ENCODE data around the gene IBTK.
"Not testable (repeated sequence)": the region's sequence is repeated elsewhere in the genome, so short reads cannot be mapped to it uniquely, and the experiment has no call there.

The IBTK gene

GRCh38 chr6:82246802-82247504 lies 591 bp downstream of the IBTK start:
- no peak for DNase-seq

- no peak for DNase-seq
These were observed 1.2 kb downstream of the IBTK start for GRCh38 chr6:82246370-82246769.

- no peak for DNase-seq
These were observed 2.2 kb downstream of the IBTK start for GRCh38 chr6:82245376-82245775.

GRCh38 chr6:82243884-82244283 lies 3.7 kb downstream of the IBTK start:
- DNase-seq, result no peak

DNA sequence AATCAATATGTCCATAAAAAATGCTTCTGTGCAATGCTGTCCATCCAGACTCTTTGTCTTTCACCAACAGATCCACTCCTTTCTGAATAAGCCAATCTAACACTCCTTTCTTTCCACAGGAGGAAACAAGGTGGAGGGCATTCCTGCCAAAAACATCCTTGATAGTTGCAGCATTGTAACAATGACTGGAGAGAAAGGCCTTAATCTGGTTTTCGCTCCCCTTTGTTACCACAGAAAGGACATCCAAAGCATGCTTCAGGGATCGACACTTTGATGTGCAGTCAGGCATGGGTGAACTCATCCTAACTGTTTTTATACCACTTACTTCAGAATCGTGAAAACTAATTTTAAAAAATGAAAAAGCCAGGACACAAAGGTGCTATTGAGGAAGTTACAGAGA lies 7.4 kb downstream of the IBTK start:
- no peak for DNase-seq

DNA sequence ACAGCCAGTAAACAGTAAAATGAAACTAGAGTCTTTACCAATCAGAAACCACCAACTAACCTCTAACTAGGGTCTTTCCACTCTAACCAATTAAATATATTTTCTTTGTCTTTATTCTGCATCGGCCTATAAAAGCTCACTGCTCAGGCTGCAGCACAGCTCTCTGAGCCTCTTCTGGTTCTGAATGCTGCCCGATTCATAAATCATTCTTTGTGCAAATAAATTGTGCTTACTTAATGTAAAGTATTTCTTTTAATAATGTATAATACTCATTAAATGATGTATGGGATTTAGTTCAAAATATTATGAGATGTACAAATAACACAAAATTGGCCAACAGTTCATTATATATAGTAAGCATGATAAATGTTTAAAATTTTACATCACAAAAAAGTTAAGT lies 7.9 kb downstream of the IBTK start:
- DNase-seq, result no peak

GRCh38 chr6:82237013-82237412 lies 10.5 kb downstream of the IBTK start:
- DNase-seq, result no peak

GRCh38 chr6:82227770-82228169 lies 19.8 kb downstream of the IBTK start:
- DNase-seq, result no peak

- no peak for DNase-seq
These were observed 27.4 kb downstream of the IBTK start for GRCh38 chr6:82220167-82220566.

DNA sequence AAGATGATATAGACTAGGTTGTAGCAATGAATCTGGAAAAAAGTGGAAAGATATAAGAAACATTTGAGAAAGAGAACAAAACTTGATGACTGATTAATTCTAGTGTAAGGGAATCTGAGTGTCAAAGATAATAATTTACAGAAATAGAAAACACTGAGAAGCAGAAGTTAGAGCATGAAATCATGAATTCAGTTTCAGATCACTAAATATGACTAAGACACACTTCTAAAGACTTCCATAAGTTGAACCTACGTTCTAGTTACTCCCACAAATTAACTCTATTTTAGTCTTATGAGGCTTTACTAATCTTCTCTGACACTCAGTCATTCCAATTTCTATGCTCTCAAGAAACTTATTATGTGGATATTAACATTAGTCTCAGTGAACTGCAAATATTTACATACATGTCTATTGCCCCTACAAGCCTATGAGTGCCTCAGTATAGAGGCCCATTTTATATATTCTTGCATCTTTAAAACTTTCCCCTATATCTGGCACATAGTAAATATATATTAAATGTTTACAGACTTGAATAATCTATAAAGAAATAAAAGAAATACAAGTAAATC lies 30.4 kb downstream of the IBTK start:
- DNase-seq, result no peak

DNA sequence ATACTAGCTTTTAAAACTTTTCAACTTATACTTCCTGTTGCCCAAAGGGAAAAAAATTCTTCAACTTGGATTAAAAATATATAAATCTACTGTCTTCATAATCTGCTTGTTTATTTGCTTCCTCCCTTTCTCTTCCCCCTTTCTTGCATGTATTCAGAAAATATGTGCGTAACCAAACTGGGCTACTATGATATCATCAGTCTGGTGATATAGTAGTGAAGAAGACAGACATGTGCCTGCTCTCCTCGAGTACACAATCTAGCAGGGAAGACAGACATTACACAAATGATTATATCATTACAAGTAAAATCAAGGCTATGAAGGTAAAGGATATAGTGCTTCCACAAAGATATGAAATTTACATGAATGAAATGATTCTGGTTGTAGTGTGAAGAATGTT lies 31.0 kb downstream of the IBTK start:
- DNase-seq, result no peak

GRCh38 chr6:82211326-82211725 lies 36.2 kb downstream of the IBTK start:
- no peak for DNase-seq

- no peak for DNase-seq
These were observed 38.6 kb downstream of the IBTK start for GRCh38 chr6:82208913-82209312.

GRCh38 chr6:82205930-82206392 lies 41.6 kb downstream of the IBTK start:
- DNase-seq, result no peak

DNA sequence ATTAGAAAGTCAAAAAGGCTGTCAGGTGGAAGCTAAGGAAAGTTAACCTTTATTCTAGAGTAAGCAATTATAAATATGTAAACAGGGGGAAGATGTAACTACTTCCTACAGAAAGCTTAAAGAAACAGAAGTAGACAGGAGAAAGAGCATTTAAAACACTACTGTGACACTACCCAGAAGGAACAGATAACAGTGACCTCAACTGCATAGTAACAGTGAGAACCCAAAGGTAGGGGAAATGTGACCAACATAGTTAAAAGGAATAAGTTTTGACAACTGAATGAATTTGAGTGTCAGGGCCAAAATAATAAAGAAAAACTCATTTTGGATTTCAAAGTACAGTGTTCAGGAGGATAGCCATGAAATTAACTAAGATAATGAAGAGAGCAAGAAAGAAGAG lies 43.5 kb downstream of the IBTK start:
- DNase-seq, result no peak

DNA sequence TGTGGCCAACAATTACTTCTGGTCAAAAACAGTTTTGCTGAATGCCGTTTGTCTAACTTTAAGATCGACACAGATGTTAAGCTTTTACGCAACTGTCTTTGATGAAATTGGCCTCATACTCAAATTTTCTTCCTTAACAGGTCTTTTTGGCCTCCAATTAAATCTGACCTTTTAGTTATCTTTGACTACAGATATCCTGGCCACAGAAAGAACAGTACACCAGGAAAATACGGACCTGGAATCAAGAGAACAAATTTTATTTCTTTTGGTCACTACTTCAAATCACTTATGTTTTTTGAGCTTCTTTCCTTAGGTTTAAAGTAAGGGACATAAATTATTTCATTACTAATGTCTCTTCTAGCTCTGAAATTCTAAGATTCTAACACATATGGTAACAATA lies 49.8 kb downstream of the IBTK start:
- no peak for DNase-seq

DNA sequence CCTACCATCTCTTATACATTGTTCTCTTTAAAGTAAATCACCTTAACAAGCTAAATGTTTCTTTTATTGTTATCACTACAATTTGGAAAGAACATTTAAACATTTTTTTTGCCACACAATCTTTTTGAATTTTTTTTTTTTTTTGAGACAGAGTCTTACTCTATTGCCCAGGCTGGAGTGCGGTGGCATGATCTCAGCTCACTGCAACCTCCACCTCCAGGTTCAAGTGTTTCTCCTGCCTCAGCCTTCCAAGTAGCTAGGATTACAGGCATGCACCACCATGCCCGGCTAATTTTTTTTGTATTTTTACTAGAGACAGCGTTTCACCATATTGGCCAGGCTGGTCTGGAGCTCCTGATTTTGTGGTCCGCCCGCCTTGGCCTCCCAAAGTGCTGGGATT lies 50.3 kb downstream of the IBTK start:
- not testable (repeated sequence) for DNase-seq

DNA sequence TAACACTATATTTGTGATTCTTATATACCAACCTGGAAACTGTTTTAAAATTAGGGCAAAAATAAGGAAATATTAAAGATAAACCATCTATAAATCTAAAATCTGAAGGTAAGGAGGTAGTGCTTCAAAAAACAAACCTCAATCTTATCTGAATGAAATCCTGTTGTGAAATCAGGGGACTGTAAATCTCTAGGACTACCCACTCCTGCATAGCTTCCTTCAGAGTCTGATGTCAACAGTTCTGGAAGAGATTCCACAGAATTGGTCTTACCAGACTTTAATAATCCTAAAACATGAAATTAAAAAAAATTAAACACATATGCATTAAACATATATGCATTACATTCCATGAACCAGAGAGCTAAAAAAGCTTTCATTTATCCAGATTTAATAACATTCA lies 51.4 kb downstream of the IBTK start:
- no peak for DNase-seq

- no peak for DNase-seq
These were observed 51.9 kb downstream of the IBTK start for GRCh38 chr6:82195619-82196018.

DNA sequence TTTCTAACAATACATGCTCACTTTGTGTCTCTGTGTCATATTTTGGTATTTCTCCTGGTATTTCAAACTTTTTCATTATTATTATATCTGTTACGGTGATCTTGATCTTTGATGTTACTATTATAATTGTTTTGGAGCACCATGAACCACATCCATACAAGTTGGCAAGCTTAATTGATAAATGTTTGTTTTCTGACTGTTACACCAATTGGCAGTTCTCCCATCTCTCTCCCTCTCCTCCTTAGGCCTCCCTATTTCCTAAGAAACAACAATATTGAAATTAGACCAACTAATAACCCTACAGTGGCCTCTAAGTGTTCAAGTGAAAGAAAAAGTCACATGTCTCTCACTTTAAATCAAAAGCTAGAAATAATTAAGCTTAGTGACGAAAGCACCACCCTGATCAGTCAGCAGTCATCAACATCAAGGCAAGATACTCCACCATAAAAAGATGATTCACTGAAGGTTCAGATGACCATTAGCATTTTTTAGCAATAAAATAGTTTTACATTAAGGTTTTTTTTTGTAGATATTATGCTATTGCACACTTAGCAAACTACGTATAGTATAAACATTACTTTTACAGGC lies 61.5 kb downstream of the IBTK start:
- DNase-seq, result no peak

GRCh38 chr6:82183642-82184282 lies 63.8 kb downstream of the IBTK start:
- no peak for DNase-seq

GRCh38 chr6:82182756-82183155 lies 64.8 kb downstream of the IBTK start:
- DNase-seq, result peak; percentile 29

DNA sequence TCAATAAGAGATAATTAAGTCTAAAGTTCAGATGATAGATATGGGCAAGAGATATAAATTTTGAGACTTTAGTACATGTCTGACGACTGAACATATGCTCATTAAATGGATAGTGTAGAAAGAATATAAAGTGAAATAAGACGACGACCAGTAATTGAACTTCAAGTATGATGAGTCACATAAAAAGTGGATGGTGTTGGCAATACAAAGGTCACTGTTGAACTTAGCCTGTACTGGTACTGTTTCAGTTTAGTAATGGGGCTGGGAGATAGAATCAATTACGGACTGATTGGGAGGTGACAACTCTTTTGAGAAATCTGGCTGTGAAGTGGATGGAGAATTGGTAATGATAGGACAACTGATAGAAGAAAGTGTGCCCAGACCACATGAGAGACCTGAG lies 68.1 kb downstream of the IBTK start:
- no peak for DNase-seq

DNA sequence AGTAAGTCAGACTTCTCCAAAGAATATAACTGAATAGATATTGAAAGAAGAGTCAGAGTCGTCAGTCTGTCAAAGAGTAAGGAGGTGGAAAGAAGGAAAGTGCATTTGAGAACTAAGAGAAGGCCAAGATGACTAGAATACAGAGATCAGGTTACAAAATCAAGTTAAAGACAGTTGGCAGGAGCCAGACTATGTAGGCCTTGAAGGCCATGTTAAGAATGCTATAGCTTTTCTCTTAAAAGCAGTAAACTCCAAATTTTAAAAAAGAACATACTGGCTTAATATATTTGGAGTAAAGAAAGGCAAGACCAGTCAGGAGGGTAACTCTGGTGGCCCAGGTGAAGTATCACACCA lies 68.8 kb downstream of the IBTK start:
- DNase-seq, result no peak
